Measurements from ENCODE around the gene LRGUK.

GRCh38 chr7:134308548-134308947 lies 181.4 kb downstream of the LRGUK start:
- TF ChIP-seq CTCF (conservative IDR thresholded peaks at IDR 0.05; ENCODE audit: low read length) (no peak), EZH2phosphoT487 (IDR thresholded peaks at IDR 0.05; ENCODE audit: borderline replicate concordance) (no peak)
